Measurements from ENCODE around the gene RBM6.

- TF ChIP-seq CTCF (IDR thresholded peaks at IDR 0.05) (no peak), POLR2A (IDR thresholded peaks at IDR 0.05) (no peak)
These were observed 138.1 kb downstream of the RBM6 start for GRCh38 chr3:50078091-50078490.

All from body of pancreas (tissue), 4 donors.